Trophoblast cell (in vitro differentiated cells and primary cell): ENCODE data around the gene TCF12.
A peak's percentile ranks its signal among the peaks of the same experiment; 100 is the strongest.

Source experiments
- DNase-seq, 2 donors: peaks; one replicate each; pipeline ENCODE4 v3.0.0-alpha.2; 2016
- H2AFZ ChIP-seq: 2 replicates; pipeline ENCODE4 v1.6.1; 2013; ENCODE audit warnings: low read length, moderate library complexity, mild to moderate bottlenecking; ENCODE audit not compliant: insufficient read depth, poor library complexity
- H2AK5ac ChIP-seq: 2 replicates; pipeline ENCODE4 v1.6.1; 2013; ENCODE audit warnings: mild to moderate bottlenecking, low read length
- H2BK120ac ChIP-seq: 2 replicates; pipeline ENCODE4 v1.6.1; 2013; ENCODE audit warnings: low read length, mild to moderate bottlenecking, moderate library complexity; ENCODE audit not compliant: insufficient read depth, poor library complexity
- H2BK12ac ChIP-seq: 2 replicates; pipeline ENCODE4 v1.6.1; 2013; ENCODE audit warnings: mild to moderate bottlenecking, low read length, moderate library complexity
- H2BK5ac ChIP-seq: 2 replicates; pipeline ENCODE4 v1.6.1; 2013; ENCODE audit warnings: low read length, low read depth, moderate library complexity, mild to moderate bottlenecking; ENCODE audit not compliant: poor library complexity
- H3K14ac ChIP-seq: 2 replicates; pipeline ENCODE4 v1.6.1; 2013; ENCODE audit warnings: mild to moderate bottlenecking, low read length
- H3K18ac ChIP-seq: 2 replicates; pipeline ENCODE4 v1.6.1; 2013; ENCODE audit warnings: mild to moderate bottlenecking, low read length
- H3K23ac ChIP-seq: 2 replicates; pipeline ENCODE4 v1.6.1; 2013; ENCODE audit warnings: low read length
- H3K27ac ChIP-seq: 2 replicates; pipeline ENCODE4 v1.5.1; 2013; ENCODE audit warnings: low read depth, mild to moderate bottlenecking, inconsistent platforms, low read length, moderate library complexity
- H3K27me3 ChIP-seq: 2 replicates; pipeline ENCODE4 v1.6.1; 2013; ENCODE audit warnings: inconsistent platforms, mild to moderate bottlenecking, low read length, moderate library complexity; ENCODE audit not compliant: insufficient read depth
- H3K36me3 ChIP-seq, 2 experiments: 1 replicate in 1 of 2; 2 replicates in 1 of 2; pipeline ENCODE4 v1.6.1; 2013; ENCODE audit warnings: low read length in 2 of 2, mild to moderate bottlenecking in 2 of 2, moderate library complexity in 1 of 2; ENCODE audit not compliant: insufficient read depth in 2 of 2, control insufficient read depth in 1 of 2
- H3K4ac ChIP-seq: 2 replicates; pipeline ENCODE4 v1.6.1; 2013; ENCODE audit warnings: low read depth, mild to moderate bottlenecking, low read length, moderate library complexity
- H3K4me1 ChIP-seq, 2 experiments: 1 replicate in 1 of 2; 2 replicates in 1 of 2; pipeline ENCODE4 v1.6.1; 2013; ENCODE audit warnings: low read length in 2 of 2, mild to moderate bottlenecking in 2 of 2, moderate library complexity in 1 of 2; ENCODE audit not compliant: insufficient read depth in 2 of 2, control insufficient read depth in 1 of 2
- H3K4me2 ChIP-seq: 2 replicates; pipeline ENCODE4 v1.6.1; 2013; ENCODE audit warnings: inconsistent platforms, mild to moderate bottlenecking, low read length, moderate library complexity
- H3K4me3 ChIP-seq: 2 replicates; pipeline ENCODE4 v1.5.1; 2013; ENCODE audit warnings: mild to moderate bottlenecking, low read depth, low read length, inconsistent platforms
- H3K79me1 ChIP-seq: one replicate; pipeline ENCODE4 v1.6.1; 2013; ENCODE audit warnings: low read length
- H3K79me2 ChIP-seq: 2 replicates; pipeline ENCODE4 v1.6.1; 2013; ENCODE audit warnings: low read length, mild to moderate bottlenecking; ENCODE audit not compliant: control insufficient read depth, insufficient read depth, poor library complexity
- H3K9ac ChIP-seq: 2 replicates; pipeline ENCODE4 v1.6.1; 2013; ENCODE audit warnings: mild to moderate bottlenecking, low read length
- H3K9me3 ChIP-seq: 2 replicates; pipeline ENCODE4 v1.6.1; 2013; ENCODE audit warnings: low read depth, mild to moderate bottlenecking, control low read depth, inconsistent platforms, low read length; ENCODE audit not compliant: insufficient read depth
- H4K12ac ChIP-seq: 2 replicates; pipeline ENCODE4 v1.6.1; 2013; ENCODE audit warnings: low read depth, mild to moderate bottlenecking, low read length, moderate library complexity
- H4K8ac ChIP-seq: 2 replicates; pipeline ENCODE4 v1.6.1; 2013; ENCODE audit warnings: low read depth, mild to moderate bottlenecking, low read length, moderate library complexity
- H4K91ac ChIP-seq: one replicate; pipeline ENCODE4 v1.6.1; 2013; ENCODE audit warnings: low read depth, mild to moderate bottlenecking, low read length, moderate library complexity
- WGBS: extraction: QIAGEN DNeasy Blood & Tissue Kit; methylation state at CpG from one replicate; pipeline ENCODE4 v1.1.7; 2013; ENCODE audit warnings: missing lambda C conversion rate; ENCODE audit not compliant: insufficient read length, insufficient coverage; ENCODE audit errors: extremely low coverage; 5-methylcytosine and 5-hydroxymethylcytosine counted together

The TCF12 gene

GRCh38 chr15:57327985-57328471 lies 409.6 kb downstream of the TCF12 start:
- no peak overlapping the region for H4K91ac ChIP-seq
- no peak overlapping the region for H3K4me3 ChIP-seq
- H3K23ac ChIP-seq: no peak overlapping the region
- H3K9ac ChIP-seq: no peak overlapping the region
- H3K27me3 ChIP-seq: no peaks in the 10 kb centered on the region
- H3K14ac ChIP-seq: no peak overlapping the region
- peaks cover 5% of the 10 kb centered on the region in 2 experiments for H3K4me1 ChIP-seq
- H2BK120ac ChIP-seq: no peak overlapping the region
- no peak overlapping the region for H3K27ac ChIP-seq
- no peak overlapping the region for H2AK5ac ChIP-seq
- H3K9me3 ChIP-seq: peaks cover 4% of the 10 kb centered on the region
- H3K4ac ChIP-seq: no peak overlapping the region
- H3K18ac ChIP-seq: no peak overlapping the region
- H2BK12ac ChIP-seq: no peak overlapping the region
- peak; percentile 91 for DNase-seq
- no peak overlapping the region for H4K8ac ChIP-seq
- H3K4me2 ChIP-seq: no peak overlapping the region
- H2AFZ ChIP-seq: no peak overlapping the region
- H3K79me1 ChIP-seq: no peaks in the 10 kb centered on the region
- WGBS: no CpG with 5 or more reads among the region's 11 CpGs
- no peak overlapping the region for H2BK5ac ChIP-seq
- H4K12ac ChIP-seq: no peak overlapping the region
- H3K79me2 ChIP-seq: no peaks in the 10 kb centered on the region
- no peaks in the 10 kb centered on the region for H3K36me3 ChIP-seq

GRCh38 chr15:57328479-57328878 lies 410.0 kb downstream of the TCF12 start:
- H2AFZ ChIP-seq: no peak overlapping the region
- no peak overlapping the region for H2AK5ac ChIP-seq
- H4K8ac ChIP-seq: no peak overlapping the region
- no peak overlapping the region for H3K9ac ChIP-seq
- H2BK120ac ChIP-seq: no peak overlapping the region
- no peak overlapping the region for H3K14ac ChIP-seq
- DNase-seq: no peak
- H3K79me2 ChIP-seq: no peaks in the 10 kb centered on the region
- H3K23ac ChIP-seq: no peak overlapping the region
- H3K9me3 ChIP-seq: peaks cover 4% of the 10 kb centered on the region
- H4K12ac ChIP-seq: no peak overlapping the region
- no peak overlapping the region for H3K4me3 ChIP-seq
- H3K4ac ChIP-seq: no peak overlapping the region
- H3K4me1 ChIP-seq: peaks cover 7 to 8% of the 10 kb centered on the region in 2 experiments
- H3K36me3 ChIP-seq: no peaks in the 10 kb centered on the region
- no peak overlapping the region for H2BK5ac ChIP-seq
- H3K4me2 ChIP-seq: no peak overlapping the region
- H4K91ac ChIP-seq: no peak overlapping the region
- H3K27me3 ChIP-seq: no peaks in the 10 kb centered on the region
- no peak overlapping the region for H3K27ac ChIP-seq
- H2BK12ac ChIP-seq: no peak overlapping the region
- no peaks in the 10 kb centered on the region for H3K79me1 ChIP-seq
- H3K18ac ChIP-seq: no peak overlapping the region
- no CpG with 5 or more reads among the region's 8 CpGs for WGBS

- no peak for DNase-seq
- no peaks in the 10 kb centered on the region for H3K36me3 ChIP-seq
- no peak overlapping the region for H2BK120ac ChIP-seq
- no peaks in the 10 kb centered on the region for H3K79me2 ChIP-seq
- H3K14ac ChIP-seq: no peak overlapping the region
- WGBS: no CpG with 5 or more reads among the region's 5 CpGs
- H3K79me1 ChIP-seq: no peaks in the 10 kb centered on the region
- H3K4me1 ChIP-seq: peaks cover 5 to 7% of the 10 kb centered on the region in 2 experiments
- no peak overlapping the region for H4K91ac ChIP-seq
- peaks cover 4% of the 10 kb centered on the region for H3K9me3 ChIP-seq
- H2AK5ac ChIP-seq: no peak overlapping the region
- no peak overlapping the region for H3K4ac ChIP-seq
- no peak overlapping the region for H2BK5ac ChIP-seq
- H2BK12ac ChIP-seq: no peak overlapping the region
- H3K27me3 ChIP-seq: no peaks in the 10 kb centered on the region
- no peak overlapping the region for H2AFZ ChIP-seq
- no peak overlapping the region for H4K12ac ChIP-seq
- no peak overlapping the region for H3K4me2 ChIP-seq
- H3K27ac ChIP-seq: no peak overlapping the region
- no peak overlapping the region for H3K4me3 ChIP-seq
- H3K9ac ChIP-seq: no peak overlapping the region
- H3K18ac ChIP-seq: no peak overlapping the region
- H3K23ac ChIP-seq: no peak overlapping the region
- no peak overlapping the region for H4K8ac ChIP-seq
Observed at GRCh38 chr15:57328897-57329296, 410.5 kb downstream of the TCF12 start.

- Histone ChIP-seq H3K4ac (no peak overlapping the region), H4K8ac (no peak overlapping the region), H3K9ac (no peak overlapping the region), H2AFZ (no peak overlapping the region), H2BK12ac (no peak overlapping the region), H3K36me3 (no peaks in the 10 kb centered on the region), H3K14ac (no peak overlapping the region), H4K12ac (no peak overlapping the region), H3K4me2 (no peak overlapping the region), H3K23ac (no peak overlapping the region), H3K18ac (no peak overlapping the region), H3K79me1 (peaks cover 2% of the 10 kb centered on the region), H2BK5ac (no peak overlapping the region), H3K79me2 (no peaks in the 10 kb centered on the region), H3K4me1 (peaks cover 12 to 14% of the 10 kb centered on the region in 2 experiments), H3K9me3 (peaks cover 4% of the 10 kb centered on the region), H3K27me3 (no peaks in the 10 kb centered on the region), H2BK120ac (no peak overlapping the region), H3K27ac (no peak overlapping the region), H4K91ac (no peak overlapping the region), H2AK5ac (no peak overlapping the region), H3K4me3 (no peak overlapping the region)
- no peak for DNase-seq
- WGBS: no CpG with 5 or more reads among the region's 13 CpGs
Observed at GRCh38 chr15:57329582-57330367, 411.3 kb downstream of the TCF12 start.
